Measurements from ENCODE around the gene TRIM17. TPM values are rescaled to one million over a fixed set of nuclear protein-coding genes. Genes with fewer than 3 reads are reported as not detected.

Gene TRIM17
- under 1 TPM in 1 of 2 donors, not detected in 1; 0.56 TPM for total RNA-seq

DNA sequence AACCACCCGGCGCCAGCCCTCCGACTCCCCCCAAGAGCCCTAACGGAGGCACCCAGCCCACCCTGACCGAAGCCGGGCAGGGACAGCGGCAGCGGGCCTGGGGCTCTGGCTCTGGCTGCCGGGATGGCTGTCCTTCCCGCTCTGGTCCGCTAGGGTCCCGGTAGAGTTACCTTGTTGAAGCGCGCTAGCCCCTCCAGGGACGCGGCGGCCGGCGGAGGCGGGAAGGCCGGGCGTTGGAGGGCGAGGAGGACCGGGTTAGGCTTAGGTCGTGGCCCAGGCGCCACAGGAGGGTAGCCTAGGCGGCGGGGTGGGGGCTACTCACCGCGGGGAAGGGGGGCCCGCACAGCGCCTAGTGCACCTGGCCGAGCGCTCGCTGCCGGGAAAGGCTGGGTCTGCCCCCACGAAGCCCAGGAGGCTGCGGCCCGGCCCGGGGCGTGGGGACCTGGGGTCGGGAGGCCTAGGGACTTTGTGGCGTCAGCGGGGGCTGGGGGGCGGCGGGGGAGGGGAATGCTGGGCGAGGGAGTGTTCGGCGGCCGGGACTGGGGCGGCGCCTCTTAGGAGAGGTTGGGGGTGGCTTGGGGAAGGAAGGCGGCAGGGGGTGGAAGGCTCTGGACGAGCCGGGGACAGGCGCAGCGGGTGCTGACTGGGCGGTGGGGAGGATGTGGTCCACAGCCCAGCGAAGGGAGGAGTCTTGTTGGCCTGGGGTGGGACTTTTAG lies at the start of gene TRIM17:
Gene TRIM17, minus strand, starts transcription at position 645 of the 717 bp plus-strand sequence. CDS start 1,789 bp downstream, outside the sequence.
- TF ChIP-seq, protein P1, sequence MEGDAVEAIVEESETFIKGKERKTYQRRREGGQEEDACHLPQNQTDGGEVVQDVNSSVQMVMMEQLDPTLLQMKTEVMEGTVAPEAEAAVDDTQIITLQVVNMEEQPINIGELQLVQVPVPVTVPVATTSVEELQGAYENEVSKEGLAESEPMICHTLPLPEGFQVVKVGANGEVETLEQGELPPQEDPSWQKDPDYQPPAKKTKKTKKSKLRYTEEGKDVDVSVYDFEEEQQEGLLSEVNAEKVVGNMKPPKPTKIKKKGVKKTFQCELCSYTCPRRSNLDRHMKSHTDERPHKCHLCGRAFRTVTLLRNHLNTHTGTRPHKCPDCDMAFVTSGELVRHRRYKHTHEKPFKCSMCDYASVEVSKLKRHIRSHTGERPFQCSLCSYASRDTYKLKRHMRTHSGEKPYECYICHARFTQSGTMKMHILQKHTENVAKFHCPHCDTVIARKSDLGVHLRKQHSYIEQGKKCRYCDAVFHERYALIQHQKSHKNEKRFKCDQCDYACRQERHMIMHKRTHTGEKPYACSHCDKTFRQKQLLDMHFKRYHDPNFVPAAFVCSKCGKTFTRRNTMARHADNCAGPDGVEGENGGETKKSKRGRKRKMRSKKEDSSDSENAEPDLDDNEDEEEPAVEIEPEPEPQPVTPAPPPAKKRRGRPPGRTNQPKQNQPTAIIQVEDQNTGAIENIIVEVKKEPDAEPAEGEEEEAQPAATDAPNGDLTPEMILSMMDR (IDR thresholded peaks at IDR 0.05), result no peak
- H3K4me3 ChIP-seq, result peak within 1 kb of the TSS; percentile 58
- no peaks in the 10 kb centered on the region for H3K27me3 ChIP-seq (replicated peaks; ENCODE audit: insufficient read depth)
- peaks cover 9 to 12% of the 10 kb centered on the region in 2 donors for H3K4me1 ChIP-seq (ENCODE audit: control insufficient read depth in 1 of 2, low read depth in 2 of 2)
- H3K27ac ChIP-seq, result no peak within 1 kb of the TSS
- no peaks in the 10 kb centered on the region for H3K36me3 ChIP-seq
- ATAC-seq (ENCODE audit: insufficient number of reproducible peaks, low FRiP score, low read depth), result no peak
- no peaks in the 10 kb centered on the region for H3K9me3 ChIP-seq
- no peak for DNase-seq (ENCODE audit: low spot score)

- no peak for DNase-seq (ENCODE audit: low spot score)
- Histone ChIP-seq H3K4me1 (ENCODE audit: control insufficient read depth in 1 of 2, low read depth in 2 of 2) (peaks cover 0 to 11% of the 10 kb centered on the region in 2 donors), H3K27ac (no peak overlapping the region), H3K27me3 (replicated peaks; ENCODE audit: insufficient read depth) (peaks cover 25% of the 10 kb centered on the region), H3K4me3 (no peak overlapping the region), H3K9me3 (no peaks in the 10 kb centered on the region), H3K36me3 (no peaks in the 10 kb centered on the region)
- ATAC-seq (ENCODE audit: insufficient number of reproducible peaks, low FRiP score, low read depth), result no peak
- TF ChIP-seq, protein P1 (IDR thresholded peaks at IDR 0.05), result no peak
These were observed 49.0 kb upstream of the TRIM17 start for GRCh38 chr1:228465571-228466146.

DNA sequence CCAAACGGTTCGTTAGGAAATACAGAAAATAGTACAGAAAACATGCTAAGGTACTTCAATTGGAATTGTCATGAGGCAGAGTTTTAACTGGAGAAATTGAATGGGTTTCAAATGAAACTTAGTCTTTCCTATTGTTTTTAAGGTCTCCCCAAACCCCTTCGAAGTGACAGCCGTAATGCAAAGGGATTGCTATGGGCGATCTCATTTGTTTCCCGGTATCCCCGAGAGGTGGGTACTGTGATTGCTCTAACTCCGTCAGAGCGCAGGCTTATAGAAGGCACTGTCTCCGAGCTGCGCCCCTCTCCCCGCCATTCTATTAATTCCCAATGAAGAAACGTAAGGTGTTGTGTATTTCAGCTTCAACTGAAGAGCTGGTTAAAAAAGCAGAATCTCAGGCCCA lies 48.5 kb upstream of the TRIM17 start:
- peaks cover 25% of the 10 kb centered on the region for H3K27me3 ChIP-seq (replicated peaks; ENCODE audit: insufficient read depth)
- peaks cover 0 to 11% of the 10 kb centered on the region in 2 donors for H3K4me1 ChIP-seq (ENCODE audit: control insufficient read depth in 1 of 2, low read depth in 2 of 2)
- DNase-seq (ENCODE audit: low spot score) (no peak), ATAC-seq (ENCODE audit: insufficient number of reproducible peaks, low FRiP score, low read depth) (no peak)
- TF ChIP-seq, protein P1 (IDR thresholded peaks at IDR 0.05), result no peak
- H3K27ac ChIP-seq, result no peak overlapping the region
- no peaks in the 10 kb centered on the region for H3K9me3 ChIP-seq
- no peaks in the 10 kb centered on the region for H3K36me3 ChIP-seq
- peak overlapping the region; percentile 61 for H3K4me3 ChIP-seq

- Histone ChIP-seq H3K4me3 (peak overlapping the region; percentile 61), H3K36me3 (no peaks in the 10 kb centered on the region), H3K27me3 (replicated peaks; ENCODE audit: insufficient read depth) (peaks cover 25% of the 10 kb centered on the region), H3K9me3 (no peaks in the 10 kb centered on the region), H3K4me1 (ENCODE audit: control insufficient read depth in 1 of 2, low read depth in 2 of 2) (peaks cover 0 to 13% of the 10 kb centered on the region in 2 donors), H3K27ac (no peak overlapping the region)
- TF ChIP-seq, protein P1 (IDR thresholded peaks at IDR 0.05), result no peak
- ATAC-seq (ENCODE audit: insufficient number of reproducible peaks, low FRiP score, low read depth) (no peak), DNase-seq (ENCODE audit: low spot score) (no peak)
These were observed 47.9 kb upstream of the TRIM17 start for GRCh38 chr1:228464487-228464983.
